ENCODE results near the gene HOXA7. TPM values are rescaled to one million over a fixed set of nuclear protein-coding genes. Genes with fewer than 3 reads are reported as not detected.

HOXA7 gene
- total RNA-seq, 1 donor from 2014 or later, result 12.0 TPM

DNA sequence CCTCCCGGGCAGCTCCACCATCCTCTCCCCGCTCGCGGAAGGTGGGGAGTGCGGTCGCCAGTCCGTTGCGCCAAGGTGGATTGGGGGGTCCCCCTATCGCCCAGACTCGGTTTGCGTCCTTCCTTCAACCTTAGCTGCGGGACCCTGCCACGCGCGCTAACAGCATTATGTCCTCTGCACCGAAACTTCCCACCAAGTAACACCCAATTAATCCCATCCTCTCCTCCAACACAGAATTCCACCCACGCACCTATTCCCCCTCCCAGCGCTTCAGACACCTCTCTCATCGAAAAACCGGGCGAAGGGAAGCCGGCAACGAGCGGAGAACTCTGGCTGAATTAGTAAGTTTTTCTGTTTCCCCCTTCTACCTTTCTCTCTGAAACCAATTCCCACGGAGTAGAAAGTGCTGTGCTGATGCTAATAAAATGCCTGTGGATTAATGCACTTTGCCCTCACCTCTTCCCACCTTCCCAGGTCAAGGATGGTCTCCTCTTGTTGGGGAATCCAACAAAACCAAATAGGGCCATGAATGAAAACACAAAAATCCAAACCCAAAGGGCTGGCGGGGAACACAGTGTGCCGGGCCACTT, 5.0 kb downstream of the HOXA7 start:
- no peaks in the 10 kb centered on the region for H3K36me3 ChIP-seq
- no peak for TF ChIP-seq CTCF (IDR thresholded peaks at IDR 0.05)
- peaks cover 3 to 36% of the 10 kb centered on the region in 2 donors for H3K4me1 ChIP-seq
- intact Hi-C loops (cut with DNase I), result no loop called here
- H3K27ac ChIP-seq, result peak overlapping the region; percentile 83 to 88
- no peaks in the 10 kb centered on the region for H3K27me3 ChIP-seq
- H3K4me3 ChIP-seq, result peak overlapping the region; percentile 68 to 69
- no peaks in the 10 kb centered on the region for H3K9me3 ChIP-seq
- peak in 1 of 2 donors; percentile 70 for DNase-seq (ENCODE audit: low spot score in 2 of 2)

- H3K36me3 ChIP-seq, result no peaks in the 10 kb centered on the region
- H3K9me3 ChIP-seq, result no peaks in the 10 kb centered on the region
- peaks cover 3 to 36% of the 10 kb centered on the region in 2 donors for H3K4me1 ChIP-seq
- H3K27me3 ChIP-seq, result no peaks in the 10 kb centered on the region
- intact Hi-C loops (cut with DNase I), result no loop called here
- TF ChIP-seq CTCF (IDR thresholded peaks at IDR 0.05), result peak; percentile 80 to 94 (median 91)
- peak overlapping the region; percentile 68 to 69 for H3K4me3 ChIP-seq
- peak in 1 of 2 donors; percentile 88 for DNase-seq (ENCODE audit: low spot score in 2 of 2)
- H3K27ac ChIP-seq, result peak overlapping the region; percentile 83 to 88
Measured at GRCh38 chr7:27150568-27151340, 5.7 kb downstream of the HOXA7 start.

DNA sequence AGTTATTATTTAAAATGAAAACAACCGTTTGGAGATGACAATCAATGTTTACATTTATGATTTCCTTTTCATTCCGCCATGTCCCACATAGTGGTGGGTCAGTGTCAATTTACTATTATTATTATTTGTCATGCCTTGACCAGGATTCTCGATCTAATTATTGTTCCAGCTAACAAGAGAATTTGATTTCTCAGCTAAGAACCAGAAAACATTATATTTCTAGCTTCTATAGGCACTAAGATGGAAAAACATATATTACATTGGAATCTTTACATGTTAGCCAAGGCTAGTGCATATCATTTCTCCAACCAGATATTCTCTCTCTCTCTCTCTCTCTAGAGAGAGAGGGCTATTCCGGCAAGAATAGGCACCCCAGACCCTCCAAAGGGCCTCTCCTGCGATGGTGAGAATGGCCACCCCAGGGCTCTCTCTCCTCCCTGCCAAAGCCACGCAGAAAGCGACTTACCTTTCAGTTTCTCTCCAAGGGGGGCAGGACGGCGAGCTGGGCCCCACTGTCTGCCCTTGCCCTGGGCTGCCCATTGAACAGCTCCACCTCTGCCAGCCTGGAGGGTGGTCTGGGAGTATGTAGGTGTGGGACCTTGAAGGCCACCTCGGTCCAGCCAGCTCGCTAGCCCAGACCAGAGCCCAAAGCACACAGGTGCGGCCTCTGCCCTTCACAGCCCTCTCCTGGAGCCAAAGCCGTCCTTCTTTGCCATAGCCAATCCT, 6.5 kb downstream of the HOXA7 start:
- Histone ChIP-seq H3K36me3 (peaks cover 0 to 5% of the 10 kb centered on the region in 2 donors), H3K4me3 (peak overlapping the region; percentile 68 to 69), H3K27me3 (no peaks in the 10 kb centered on the region), H3K4me1 (peaks cover 0 to 31% of the 10 kb centered on the region in 2 donors), H3K9me3 (no peaks in the 10 kb centered on the region), H3K27ac (peak overlapping the region; percentile 83 to 88)
- no peak for DNase-seq (ENCODE audit: low spot score in 2 of 2)
- TF ChIP-seq CTCF (IDR thresholded peaks at IDR 0.05), result no peak
- intact Hi-C loops (cut with DNase I), result no loop called here

DNA sequence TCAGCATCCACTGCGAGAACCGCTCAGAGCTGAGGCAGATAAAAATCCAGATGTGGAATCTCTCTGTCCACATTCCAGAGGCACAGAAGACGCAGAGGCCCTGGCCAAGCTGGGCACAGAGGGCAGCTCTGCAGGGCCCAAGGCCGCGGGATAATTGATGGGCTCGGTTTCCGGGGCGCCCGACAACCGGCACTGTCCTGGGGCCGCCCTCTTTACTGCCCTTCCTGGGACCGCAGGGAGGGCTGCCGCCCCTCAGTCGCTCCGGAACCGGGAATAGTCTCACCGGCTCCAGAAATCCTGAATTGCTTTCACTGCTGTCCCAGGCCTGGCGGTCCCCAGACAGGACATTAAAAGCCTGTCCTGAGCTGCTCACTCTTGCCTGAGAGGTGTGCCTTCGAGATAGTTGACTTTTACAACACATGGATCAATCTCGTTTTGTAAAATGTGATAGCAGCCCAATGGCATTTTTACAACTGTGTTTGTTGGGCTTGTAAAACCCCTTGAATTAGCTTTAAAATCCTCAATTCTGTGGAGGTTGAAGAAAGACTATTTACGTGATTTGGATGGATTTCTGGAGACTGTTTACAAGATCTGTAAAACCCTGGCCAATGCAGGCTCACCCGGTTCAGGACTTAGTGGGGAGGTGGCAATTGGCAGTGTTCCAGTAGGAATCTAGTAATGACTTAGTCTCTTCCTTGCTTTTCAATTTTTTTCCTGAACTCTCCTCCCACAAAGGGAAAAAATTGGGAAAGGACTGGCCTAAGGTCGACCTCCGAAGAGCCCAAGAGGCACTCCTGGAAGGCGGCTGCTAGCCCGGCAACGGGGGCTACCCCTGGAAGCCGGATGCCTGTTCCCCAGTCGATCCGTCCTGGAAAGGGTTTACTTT, 7.5 kb downstream of the HOXA7 start:
- peak overlapping the region; percentile 68 to 69 for H3K4me3 ChIP-seq
- intact Hi-C loops (cut with DNase I), result no loop called here
- peaks cover 0 to 15% of the 10 kb centered on the region in 2 donors for H3K36me3 ChIP-seq
- H3K4me1 ChIP-seq, result peaks cover 0 to 31% of the 10 kb centered on the region in 2 donors
- TF ChIP-seq CTCF (IDR thresholded peaks at IDR 0.05), result no peak
- no peaks in the 10 kb centered on the region for H3K9me3 ChIP-seq
- H3K27me3 ChIP-seq, result no peaks in the 10 kb centered on the region
- H3K27ac ChIP-seq, result peak overlapping the region; percentile 83 to 88
- peak in 1 of 2 donors; percentile 64 for DNase-seq (ENCODE audit: low spot score in 2 of 2)
